Ovary (tissue), 3 donors: ENCODE data around the gene USP48.

ENCODE experiments used
- CTCF ChIP-seq, 3 donors: fragments of 450-650 bp in 2 of 3; fragments of 200-600 bp in 1 of 3; IDR thresholded peaks; one replicate each; pipeline versions ENCODE4 v1.5.1 to v1.8.0; 2016 to 2022; ENCODE audit warnings: antibody characterized with exemption in 3 of 3, mild to moderate bottlenecking in 1 of 3
- POLR2A ChIP-seq: fragments of 450-650 bp; IDR thresholded peaks from one replicate; pipeline ENCODE4 v1.6.1; 2017; ENCODE audit warnings: antibody characterized with exemption, mild to moderate bottlenecking, moderate library complexity
- donor health status: DM: no; HTN: no; CAD: no.

DNA sequence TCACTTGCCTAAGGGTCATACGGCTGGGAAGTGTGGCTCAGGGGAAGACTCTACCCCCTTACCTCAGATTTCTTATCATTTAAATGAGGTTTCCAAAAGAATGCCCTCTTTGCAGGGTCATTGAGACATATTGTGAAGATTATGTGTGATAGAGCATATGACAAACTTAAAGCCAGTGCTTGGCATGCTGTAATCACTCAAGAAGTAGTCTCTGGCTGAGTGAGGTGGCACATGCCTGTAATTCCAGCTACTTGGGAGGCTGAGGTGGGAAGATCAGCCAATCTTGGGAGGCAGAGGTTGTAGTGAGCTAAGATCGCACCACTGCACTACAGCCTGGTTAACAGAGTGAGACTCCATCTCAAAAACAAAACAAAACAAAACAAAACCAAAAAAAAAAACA, 21.6 kb upstream of the USP48 start:
- TF ChIP-seq CTCF (IDR thresholded peaks at IDR 0.05) = no peak
- no peak for TF ChIP-seq POLR2A
